GM23338 (cell line): Measurements from ENCODE around the gene MCOLN2. TPM values are rescaled to one million over a fixed set of nuclear protein-coding genes. Genes with fewer than 3 reads are reported as not detected.

Experiments used
- ATAC-seq: fragments of 200-7000 bp; cut with Tn5 transposase; 3 replicates; pipeline ENCODE4 v1.9.1; 2020
- DNase-seq: peaks from one replicate; pipeline ENCODE4 v3.0.0-alpha.2; 2015; ENCODE audit warnings: low spot score
- H2AFZ ChIP-seq: fragments of 200-600 bp; sonication (generic); 2 replicates; pipeline ENCODE4 v1.8.0; 2016; ENCODE audit warnings: antibody characterized with exemption, mild to moderate bottlenecking, moderate library complexity
- H3F3A ChIP-seq: fragments of 200-600 bp; sonication (generic); replicated peaks from 2 replicates; pipeline ENCODE4 v1.8.0; 2017; ENCODE audit warnings: antibody characterized with exemption, mixed run types, low read depth
- H3K27ac ChIP-seq: fragments of 200-600 bp; sonication (generic); 2 replicates; pipeline ENCODE4 v1.6.1; 2016; ENCODE audit warnings: low read depth
- H3K27me3 ChIP-seq: fragments of 200-600 bp; sonication (generic); 2 replicates; pipeline ENCODE4 v1.8.0; 2016; ENCODE audit warnings: mild to moderate bottlenecking, mixed run types, moderate library complexity; ENCODE audit not compliant: insufficient read depth
- H3K36me3 ChIP-seq: fragments of 200-600 bp; sonication (generic); 2 replicates; pipeline ENCODE4 v1.8.0; 2016; ENCODE audit warnings: mild to moderate bottlenecking; ENCODE audit not compliant: insufficient read depth
- H3K4me1 ChIP-seq: fragments of 200-600 bp; sonication (generic); 2 replicates; pipeline ENCODE4 v1.8.0; 2016; ENCODE audit warnings: mild to moderate bottlenecking, moderate library complexity; ENCODE audit not compliant: insufficient read depth
- H3K4me2 ChIP-seq: fragments of 200-600 bp; sonication (generic); 2 replicates; pipeline ENCODE4 v1.7.1; 2017; ENCODE audit warnings: mixed run types
- H3K4me3 ChIP-seq: fragments of 200-600 bp; sonication (generic); 2 replicates; pipeline ENCODE4 v1.6.1; 2016; ENCODE audit warnings: mixed run types
- H3K79me2 ChIP-seq: fragments of 200-600 bp; sonication (generic); replicated peaks from 2 replicates; pipeline ENCODE4 v1.8.0; 2017; ENCODE audit warnings: mild to moderate bottlenecking; ENCODE audit not compliant: insufficient read depth
- H3K9me2 ChIP-seq: fragments of 200-600 bp; sonication (generic); 2 replicates; pipeline ENCODE4 v1.8.0; 2017; ENCODE audit not compliant: insufficient read depth
- H4K20me1 ChIP-seq: fragments of 200-600 bp; sonication (generic); replicated peaks from 2 replicates; pipeline ENCODE4 v1.8.0; 2017; ENCODE audit warnings: mild to moderate bottlenecking; ENCODE audit not compliant: insufficient read depth
- H3K27ac Mint-ChIP-seq: 2 replicates; pipeline ENCODE4 v1.8.0; 2020; ENCODE audit warnings: inconsistent platforms, mild to moderate bottlenecking, moderate library complexity, mixed read lengths
- H3K27me3 Mint-ChIP-seq: 3 replicates; pipeline ENCODE4 v1.8.0; 2022; ENCODE audit warnings: low read depth, mild to moderate bottlenecking, moderate library complexity, mixed read lengths, inconsistent platforms; ENCODE audit not compliant: insufficient read depth, poor library complexity
- H3K36me3 Mint-ChIP-seq: 3 replicates; pipeline ENCODE4 v1.8.0; 2021; ENCODE audit warnings: low read depth, mild to moderate bottlenecking, inconsistent platforms, moderate library complexity, mixed read lengths
- H3K4me1 Mint-ChIP-seq: 3 replicates; pipeline ENCODE4 v1.8.0; 2020; ENCODE audit warnings: mild to moderate bottlenecking, inconsistent platforms, mixed read lengths
- H3K4me3 Mint-ChIP-seq: 3 replicates; pipeline ENCODE4 v1.8.0; 2021; ENCODE audit warnings: moderate library complexity, mild to moderate bottlenecking, inconsistent platforms, mixed read lengths
- H3K9me3 Mint-ChIP-seq: 3 replicates; pipeline ENCODE4 v1.8.0; 2020; ENCODE audit warnings: moderate library complexity, mild to moderate bottlenecking, inconsistent platforms, mixed read lengths
- CREB1 ChIP-seq: fragments of 250-450 bp; sonication (Bioruptor Pico); IDR thresholded peaks from 2 replicates; pipeline ENCODE4 v1.5.0; 2020; ENCODE audit warnings: low read depth, mild to moderate bottlenecking, moderate library complexity
- ETS1 ChIP-seq: IDR thresholded peaks from 2 replicates; pipeline ENCODE4 v1.6.1; 2016; ENCODE audit warnings: antibody characterized with exemption
- EZH2 ChIP-seq: fragments of 200-600 bp; sonication (generic); IDR thresholded peaks from one replicate; pipeline ENCODE4 v1.8.0; 2017; ENCODE audit warnings: antibody characterized with exemption, mild to moderate bottlenecking, low read depth; ENCODE audit not compliant: unreplicated experiment
- NANOG ChIP-seq: IDR thresholded peaks from 2 replicates; pipeline ENCODE4 v1.6.1; 2016; ENCODE audit warnings: antibody characterized with exemption, borderline replicate concordance
- STAT1 ChIP-seq: IDR thresholded peaks from one replicate; pipeline ENCODE4 v1.6.1; 2016; ENCODE audit warnings: antibody characterized with exemption; ENCODE audit not compliant: unreplicated experiment
- polyA plus RNA-seq: library from polyadenylated mRNA; unstranded; fragments of >200 nt; fragmentation: Nextera tagmentation; extraction: Ambion mirVana; gene quantifications from 2 replicates; pipeline ENCODE4 v1.2.1, GENCODE V29; 2016
- total RNA-seq: library from RNA; depleted of rRNA; stranded (reverse); fragments of >200 nt; shearing (Covaris generic); gene quantifications from 2 replicates; pipeline ENCODE4 v1.2.3, GENCODE V29; 2014
- TF ChIP-seq, protein P1 (sequence below): fragments of 250-450 bp; sonication (Bioruptor Pico); IDR thresholded peaks from 2 replicates; pipeline ENCODE4 v1.5.0; 2020; ENCODE audit warnings: mild to moderate bottlenecking, moderate library complexity

Gene MCOLN2
- total and polyA plus RNA-seq, 2 experiments from 2014 or later, result 2.7 to 10.0 TPM

- no peaks in the 10 kb centered on the region for H3K79me2 ChIP-seq
- no peak for DNase-seq
- no peak overlapping the region for H2AFZ ChIP-seq
- Mint-ChIP-seq H3K36me3 (no peaks in the 10 kb centered on the region), H3K9me3 (no peaks in the 10 kb centered on the region), H3K4me1 (no peaks in the 10 kb centered on the region), H3K4me3 (no peak overlapping the region), H3K27ac (no peak overlapping the region), H3K27me3 (no peaks in the 10 kb centered on the region)
- H3K27ac ChIP-seq, result no peak overlapping the region
- no peak for TF ChIP-seq CREB1 (CRISPR knock-in tag)
- TF ChIP-seq STAT1, result no peak
- TF ChIP-seq, protein P1, sequence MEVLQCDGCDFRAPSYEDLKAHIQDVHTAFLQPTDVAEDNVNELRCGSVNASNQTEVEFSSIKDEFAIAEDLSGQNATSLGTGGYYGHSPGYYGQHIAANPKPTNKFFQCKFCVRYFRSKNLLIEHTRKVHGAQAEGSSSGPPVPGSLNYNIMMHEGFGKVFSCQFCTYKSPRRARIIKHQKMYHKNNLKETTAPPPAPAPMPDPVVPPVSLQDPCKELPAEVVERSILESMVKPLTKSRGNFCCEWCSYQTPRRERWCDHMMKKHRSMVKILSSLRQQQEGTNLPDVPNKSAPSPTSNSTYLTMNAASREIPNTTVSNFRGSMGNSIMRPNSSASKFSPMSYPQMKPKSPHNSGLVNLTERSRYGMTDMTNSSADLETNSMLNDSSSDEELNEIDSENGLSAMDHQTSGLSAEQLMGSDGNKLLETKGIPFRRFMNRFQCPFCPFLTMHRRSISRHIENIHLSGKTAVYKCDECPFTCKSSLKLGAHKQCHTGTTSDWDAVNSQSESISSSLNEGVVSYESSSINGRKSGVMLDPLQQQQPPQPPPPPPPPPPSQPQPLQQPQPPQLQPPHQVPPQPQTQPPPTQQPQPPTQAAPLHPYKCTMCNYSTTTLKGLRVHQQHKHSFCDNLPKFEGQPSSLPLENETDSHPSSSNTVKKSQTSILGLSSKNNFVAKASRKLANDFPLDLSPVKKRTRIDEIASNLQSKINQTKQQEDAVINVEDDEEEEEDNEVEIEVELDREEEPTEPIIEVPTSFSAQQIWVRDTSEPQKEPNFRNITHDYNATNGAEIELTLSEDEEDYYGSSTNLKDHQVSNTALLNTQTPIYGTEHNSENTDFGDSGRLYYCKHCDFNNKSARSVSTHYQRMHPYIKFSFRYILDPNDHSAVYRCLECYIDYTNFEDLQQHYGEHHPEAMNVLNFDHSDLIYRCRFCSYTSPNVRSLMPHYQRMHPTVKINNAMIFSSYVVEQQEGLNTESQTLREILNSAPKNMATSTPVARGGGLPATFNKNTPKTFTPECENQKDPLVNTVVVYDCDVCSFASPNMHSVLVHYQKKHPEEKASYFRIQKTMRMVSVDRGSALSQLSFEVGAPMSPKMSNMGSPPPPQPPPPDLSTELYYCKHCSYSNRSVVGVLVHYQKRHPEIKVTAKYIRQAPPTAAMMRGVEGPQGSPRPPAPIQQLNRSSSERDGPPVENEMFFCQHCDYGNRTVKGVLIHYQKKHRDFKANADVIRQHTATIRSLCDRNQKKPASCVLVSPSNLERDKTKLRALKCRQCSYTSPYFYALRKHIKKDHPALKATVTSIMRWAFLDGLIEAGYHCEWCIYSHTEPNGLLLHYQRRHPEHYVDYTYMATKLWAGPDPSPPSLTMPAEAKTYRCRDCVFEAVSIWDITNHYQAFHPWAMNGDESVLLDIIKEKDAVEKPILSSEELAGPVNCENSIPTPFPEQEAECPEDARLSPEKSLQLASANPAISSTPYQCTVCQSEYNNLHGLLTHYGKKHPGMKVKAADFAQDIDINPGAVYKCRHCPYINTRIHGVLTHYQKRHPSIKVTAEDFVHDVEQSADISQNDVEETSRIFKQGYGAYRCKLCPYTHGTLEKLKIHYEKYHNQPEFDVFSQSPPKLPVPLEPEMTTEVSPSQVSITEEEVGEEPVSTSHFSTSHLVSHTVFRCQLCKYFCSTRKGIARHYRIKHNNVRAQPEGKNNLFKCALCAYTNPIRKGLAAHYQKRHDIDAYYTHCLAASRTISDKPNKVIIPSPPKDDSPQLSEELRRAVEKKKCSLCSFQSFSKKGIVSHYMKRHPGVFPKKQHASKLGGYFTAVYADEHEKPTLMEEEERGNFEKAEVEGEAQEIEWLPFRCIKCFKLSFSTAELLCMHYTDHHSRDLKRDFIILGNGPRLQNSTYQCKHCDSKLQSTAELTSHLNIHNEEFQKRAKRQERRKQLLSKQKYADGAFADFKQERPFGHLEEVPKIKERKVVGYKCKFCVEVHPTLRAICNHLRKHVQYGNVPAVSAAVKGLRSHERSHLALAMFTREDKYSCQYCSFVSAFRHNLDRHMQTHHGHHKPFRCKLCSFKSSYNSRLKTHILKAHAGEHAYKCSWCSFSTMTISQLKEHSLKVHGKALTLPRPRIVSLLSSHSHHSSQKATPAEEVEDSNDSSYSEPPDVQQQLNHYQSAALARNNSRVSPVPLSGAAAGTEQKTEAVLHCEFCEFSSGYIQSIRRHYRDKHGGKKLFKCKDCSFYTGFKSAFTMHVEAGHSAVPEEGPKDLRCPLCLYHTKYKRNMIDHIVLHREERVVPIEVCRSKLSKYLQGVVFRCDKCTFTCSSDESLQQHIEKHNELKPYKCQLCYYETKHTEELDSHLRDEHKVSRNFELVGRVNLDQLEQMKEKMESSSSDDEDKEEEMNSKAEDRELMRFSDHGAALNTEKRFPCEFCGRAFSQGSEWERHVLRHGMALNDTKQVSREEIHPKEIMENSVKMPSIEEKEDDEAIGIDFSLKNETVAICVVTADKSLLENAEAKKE (CRISPR knock-in tag), result no peak
- no peak for TF ChIP-seq NANOG
- TF ChIP-seq ETS1, result no peak
- TF ChIP-seq EZH2, result no peak
- H4K20me1 ChIP-seq, result no peaks in the 10 kb centered on the region
- ATAC-seq, result no peak
- no peaks in the 10 kb centered on the region for H3F3A ChIP-seq
- no peaks in the 10 kb centered on the region for H3K9me2 ChIP-seq
- H3K4me1 ChIP-seq, result no peaks in the 10 kb centered on the region
- H3K36me3 ChIP-seq, result no peaks in the 10 kb centered on the region
- no peak overlapping the region for H3K4me3 ChIP-seq
- no peak overlapping the region for H3K4me2 ChIP-seq
- no peaks in the 10 kb centered on the region for H3K27me3 ChIP-seq
Measured at GRCh38 chr1:85022700-85023099, 25.8 kb upstream of the MCOLN2 start.
